Choroid plexus epithelial cell (primary cell): Measurements from ENCODE around the gene RPL36.

Source experiments
- DNase-seq: peaks from one replicate; pipeline ENCODE4 v3.0.0-alpha.2; 2010; ENCODE audit warnings: low read depth
- H3K4me3 ChIP-seq: 2 replicates; pipeline ENCODE4 v1.5.1; 2011; ENCODE audit warnings: low read depth, mild to moderate bottlenecking, control low read depth, low read length, moderate library complexity
- TF ChIP-seq, protein P1 (sequence below): conservative IDR thresholded peaks from 2 replicates; pipeline ENCODE4 v1.5.1; 2011; ENCODE audit warnings: low read depth, mild to moderate bottlenecking, control low read depth, inconsistent platforms, low read length, moderate library complexity

Gene RPL36

DNA sequence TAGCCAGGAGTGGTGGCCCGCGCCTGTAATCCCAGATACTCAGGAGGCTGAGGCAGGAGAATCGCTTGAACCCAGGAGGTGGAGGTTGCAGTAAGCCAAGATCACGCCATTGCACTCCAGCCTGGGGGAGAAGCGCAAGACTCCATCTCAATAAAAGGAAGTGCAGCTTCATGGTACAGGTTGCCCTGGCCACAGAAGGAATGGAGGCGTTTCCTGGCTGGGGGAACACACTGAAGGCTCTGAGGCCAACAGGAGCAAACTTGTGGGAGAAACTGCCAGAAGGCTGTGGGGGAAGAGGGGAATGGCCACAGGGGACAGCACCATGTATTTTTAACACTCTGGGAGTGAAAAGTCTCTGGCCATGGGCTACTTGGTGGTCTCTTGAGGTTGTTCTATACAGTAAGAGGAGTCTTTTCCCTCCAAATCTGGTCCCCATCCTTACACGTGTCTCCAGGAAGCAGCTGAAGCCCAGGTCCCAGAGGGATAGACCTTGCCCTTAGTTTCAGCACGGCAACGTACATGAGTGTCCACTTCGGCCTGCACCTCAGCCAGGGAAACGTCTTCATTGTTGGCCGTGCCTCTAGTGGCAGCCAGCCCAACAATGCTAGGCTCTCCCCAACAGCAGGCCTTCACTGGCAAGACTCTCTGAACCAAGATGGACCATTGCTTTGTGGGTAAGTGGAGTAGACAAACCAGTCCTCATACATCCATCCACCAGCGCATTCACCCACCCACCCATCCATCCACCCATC is 17.2 kb upstream of the RPL36 start:
- no peak for DNase-seq
- TF ChIP-seq, protein P1, sequence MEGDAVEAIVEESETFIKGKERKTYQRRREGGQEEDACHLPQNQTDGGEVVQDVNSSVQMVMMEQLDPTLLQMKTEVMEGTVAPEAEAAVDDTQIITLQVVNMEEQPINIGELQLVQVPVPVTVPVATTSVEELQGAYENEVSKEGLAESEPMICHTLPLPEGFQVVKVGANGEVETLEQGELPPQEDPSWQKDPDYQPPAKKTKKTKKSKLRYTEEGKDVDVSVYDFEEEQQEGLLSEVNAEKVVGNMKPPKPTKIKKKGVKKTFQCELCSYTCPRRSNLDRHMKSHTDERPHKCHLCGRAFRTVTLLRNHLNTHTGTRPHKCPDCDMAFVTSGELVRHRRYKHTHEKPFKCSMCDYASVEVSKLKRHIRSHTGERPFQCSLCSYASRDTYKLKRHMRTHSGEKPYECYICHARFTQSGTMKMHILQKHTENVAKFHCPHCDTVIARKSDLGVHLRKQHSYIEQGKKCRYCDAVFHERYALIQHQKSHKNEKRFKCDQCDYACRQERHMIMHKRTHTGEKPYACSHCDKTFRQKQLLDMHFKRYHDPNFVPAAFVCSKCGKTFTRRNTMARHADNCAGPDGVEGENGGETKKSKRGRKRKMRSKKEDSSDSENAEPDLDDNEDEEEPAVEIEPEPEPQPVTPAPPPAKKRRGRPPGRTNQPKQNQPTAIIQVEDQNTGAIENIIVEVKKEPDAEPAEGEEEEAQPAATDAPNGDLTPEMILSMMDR, result no peak
- no peak overlapping the region for H3K4me3 ChIP-seq

DNA sequence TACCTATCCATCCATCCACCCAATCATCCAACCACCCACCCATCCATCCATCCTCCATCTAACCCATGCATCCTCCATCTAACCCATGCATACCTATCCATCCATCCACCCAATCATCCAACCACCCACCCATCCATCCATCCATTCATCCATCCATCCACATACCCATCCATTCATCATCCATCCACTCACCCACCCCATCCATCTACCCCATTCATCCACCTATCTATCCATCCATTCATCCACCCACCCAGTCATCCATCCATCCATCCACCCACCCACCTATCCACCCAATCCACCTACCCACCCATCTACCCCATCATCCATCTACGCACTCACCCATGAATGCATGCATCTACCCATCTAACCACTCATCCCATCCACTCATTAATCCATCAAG is 16.3 kb upstream of the RPL36 start:
- H3K4me3 ChIP-seq, result no peak overlapping the region
- TF ChIP-seq, protein P1, result no peak
- no peak for DNase-seq

DNA sequence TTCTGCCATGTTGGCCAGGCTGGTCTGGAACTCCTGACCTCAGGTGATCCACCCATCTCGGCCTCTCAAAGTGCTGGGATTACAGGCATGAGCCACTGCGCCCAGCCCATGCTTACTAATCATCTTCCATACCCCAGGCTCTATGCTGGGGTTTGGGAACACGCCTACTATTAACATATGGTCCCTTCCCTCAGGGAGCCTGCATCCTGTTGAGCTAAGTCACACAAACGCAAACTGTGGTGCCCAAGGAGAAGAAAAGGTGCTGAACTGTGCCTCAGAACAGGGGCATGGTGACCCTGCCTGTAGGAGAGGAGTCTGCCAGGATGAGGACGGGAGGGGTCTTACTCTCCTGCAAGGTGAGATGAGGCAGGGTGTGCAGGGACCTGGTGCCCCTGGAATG is 15.4 kb upstream of the RPL36 start:
- no peak overlapping the region for H3K4me3 ChIP-seq
- DNase-seq, result no peak
- TF ChIP-seq, protein P1, result no peak

DNA sequence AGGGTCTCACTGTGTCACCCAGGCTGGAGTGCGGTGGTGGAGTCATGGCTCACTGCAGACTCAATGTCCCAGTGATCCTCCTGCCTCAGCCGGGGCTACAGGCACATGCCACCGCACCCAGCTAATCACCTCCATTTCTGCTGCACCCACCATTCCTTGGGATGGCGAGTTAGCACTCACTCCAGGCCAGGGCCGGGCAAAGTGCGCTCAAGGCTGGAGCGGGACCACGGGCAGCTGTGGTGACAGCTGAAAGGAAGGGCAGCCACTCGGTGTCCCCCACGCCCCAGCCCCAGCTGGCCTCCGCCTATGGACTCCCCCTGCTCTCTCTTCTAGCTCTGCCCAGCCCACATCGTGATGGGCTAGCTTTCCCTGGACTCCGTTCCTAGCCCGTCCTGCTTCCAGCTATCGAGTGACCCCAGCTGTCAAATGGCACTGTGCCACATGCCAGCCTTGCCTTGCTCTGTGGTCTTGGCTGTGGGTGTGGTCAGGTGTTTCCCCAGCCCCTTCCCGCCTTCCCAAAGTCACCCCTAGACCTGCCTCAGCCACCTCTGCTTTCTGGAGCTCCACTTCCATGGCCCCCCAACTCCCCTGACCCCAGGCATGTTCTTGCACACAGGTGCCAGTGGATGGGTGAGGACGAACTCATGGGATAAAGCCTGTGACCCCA is 13.9 kb upstream of the RPL36 start:
- TF ChIP-seq, protein P1, result no peak

DNA sequence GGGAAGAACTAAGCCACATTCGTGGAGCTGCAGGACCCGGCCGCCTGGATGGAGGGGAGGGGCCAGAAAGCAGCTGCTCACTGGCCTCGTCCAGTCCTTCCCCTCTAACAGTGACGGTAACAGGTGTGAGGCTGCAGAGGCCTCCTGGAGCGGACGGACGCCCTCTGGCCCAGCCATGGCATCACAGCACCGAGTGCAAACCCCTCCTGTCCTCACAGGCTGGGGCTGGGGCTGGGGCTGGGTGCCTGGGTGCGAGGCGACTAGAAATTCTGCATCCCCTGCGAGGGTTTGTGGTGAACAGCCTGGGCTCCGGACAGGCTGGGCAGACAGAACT is 13.4 kb upstream of the RPL36 start:
- H3K4me3 ChIP-seq, result no peak overlapping the region
- DNase-seq, result no peak
- TF ChIP-seq, protein P1, result no peak

More for the DNA sequence above, 13.9 kb upstream of the RPL36 start:
- no peak for DNase-seq
- no peak overlapping the region for H3K4me3 ChIP-seq

DNA sequence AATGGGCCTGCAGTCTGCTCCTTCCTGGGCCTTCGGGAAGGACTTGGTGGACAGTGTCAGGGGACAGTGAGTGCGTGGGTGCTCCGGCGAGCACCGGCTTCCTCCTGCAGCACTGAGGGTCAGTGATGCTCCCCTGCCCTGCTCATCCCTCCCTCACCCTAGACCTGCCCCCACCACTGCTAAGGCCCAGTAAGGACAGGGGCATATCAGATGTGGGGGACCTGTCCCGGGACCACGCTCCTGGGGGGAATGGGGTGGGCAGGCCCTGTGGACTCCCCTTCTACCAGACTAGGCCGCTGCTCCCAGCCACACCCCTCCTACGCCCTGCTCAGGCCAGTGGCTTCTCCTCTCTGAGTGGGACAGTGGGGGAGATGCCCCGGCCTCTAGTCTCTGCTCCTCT is 13.0 kb upstream of the RPL36 start:
- TF ChIP-seq, protein P1, result no peak
- no peak overlapping the region for H3K4me3 ChIP-seq
- DNase-seq, result no peak

DNA sequence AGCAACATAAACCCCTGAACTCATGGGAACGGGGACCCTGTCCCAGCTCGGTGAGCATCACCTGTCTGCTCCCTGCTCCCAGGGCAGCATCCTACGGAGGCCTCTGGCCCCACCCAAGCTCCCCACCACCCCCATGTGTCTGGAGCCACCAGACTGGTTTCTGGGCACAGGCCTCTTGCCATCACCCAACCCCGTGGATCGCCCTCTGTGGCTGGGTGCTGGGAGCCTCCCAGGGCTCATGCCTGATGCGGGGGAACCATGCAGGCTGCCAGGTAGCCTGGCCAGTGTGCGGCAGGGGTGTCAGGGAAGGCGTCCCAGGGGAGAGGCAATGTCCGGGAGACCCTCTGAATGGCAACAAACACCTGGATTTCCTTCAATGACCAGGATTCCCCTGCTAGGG is 12.5 kb upstream of the RPL36 start:
- no peak for DNase-seq
- TF ChIP-seq, protein P1, result no peak
- H3K4me3 ChIP-seq, result no peak overlapping the region
